Stimulated activated naive B cell treated with anti-CD40 and anti-IgM and Interleukin-4, amounts not matched to agents 10 μg/mL and 1 μg/mL and 100 μg/mL, for 72 hours (primary cell): Measurements from ENCODE around the gene RAPGEF6.

Experiments used
- ATAC-seq, 2 donors: fragments of 150-1000 bp; cut with Tn5 transposase; replicated peaks; 2 replicates each; pipeline ENCODE4 v1.10.0; 2021; ENCODE audit warnings: moderate library complexity in 1 of 2
- DNase-seq: peaks from one replicate; pipeline ENCODE4 v3.0.0; 2021
- H3K27ac Mint-ChIP-seq: one replicate; pipeline ENCODE4 v1.8.0; 2022; ENCODE audit warnings: mild to moderate bottlenecking, mixed read lengths
- H3K27me3 Mint-ChIP-seq, 2 donors: one replicate each; pipeline ENCODE4 v1.8.0; 2022; ENCODE audit warnings: mixed read lengths in 2 of 2
- H3K36me3 Mint-ChIP-seq, 2 donors: one replicate each; pipeline ENCODE4 v1.8.0; 2022; ENCODE audit warnings: mixed read lengths in 2 of 2, mild to moderate bottlenecking in 1 of 2
- H3K4me1 Mint-ChIP-seq, 2 donors: one replicate each; pipeline ENCODE4 v1.8.0; 2022; ENCODE audit warnings: mixed read lengths in 2 of 2, mild to moderate bottlenecking in 1 of 2
- H3K4me3 Mint-ChIP-seq, 2 donors: one replicate each; pipeline ENCODE4 v1.8.0; 2022; ENCODE audit warnings: mild to moderate bottlenecking in 2 of 2, mixed read lengths in 2 of 2, moderate library complexity in 1 of 2
- H3K9me3 Mint-ChIP-seq, 2 donors: one replicate each; pipeline ENCODE4 v1.8.0; 2022; ENCODE audit warnings: mixed read lengths in 2 of 2, mild to moderate bottlenecking in 1 of 2

Gene RAPGEF6

GRCh38 chr5:131654776-131655175, 19.7 kb upstream of the RAPGEF6 start:
- no peaks in the 10 kb centered on the region for H3K4me1 Mint-ChIP-seq
- H3K27ac Mint-ChIP-seq, result no peak overlapping the region
- H3K27me3 Mint-ChIP-seq, result no peaks in the 10 kb centered on the region
- peaks cover 46 to 65% of the 10 kb centered on the region in 2 donors for H3K36me3 Mint-ChIP-seq
- peaks cover 5 to 10% of the 10 kb centered on the region in 2 donors for H3K9me3 Mint-ChIP-seq
- no peak for DNase-seq
- no peak for ATAC-seq
- no peak overlapping the region for H3K4me3 Mint-ChIP-seq

GRCh38 chr5:131654309-131654708, 19.3 kb upstream of the RAPGEF6 start:
- Mint-ChIP-seq H3K36me3 (peaks cover 44 to 64% of the 10 kb centered on the region in 2 donors), H3K27ac (no peak overlapping the region), H3K27me3 (no peaks in the 10 kb centered on the region)

DNA sequence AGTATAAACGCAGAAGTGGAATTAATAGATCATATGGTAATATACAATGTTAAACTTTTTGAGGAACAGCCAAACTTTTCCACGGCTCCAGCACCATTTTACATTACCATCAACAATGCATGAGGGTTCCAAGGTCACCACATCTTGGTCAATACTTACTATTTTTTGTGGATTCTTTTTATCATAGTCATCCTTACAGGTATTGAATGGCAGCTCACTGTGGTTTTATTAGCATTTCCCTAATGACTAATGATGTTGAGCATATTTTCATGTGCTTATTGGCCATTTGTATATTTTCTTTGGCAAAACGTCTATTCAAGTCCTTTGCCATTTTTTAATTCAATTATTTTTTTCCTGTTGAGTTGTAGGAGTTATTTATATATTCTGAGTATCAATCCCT, 14.1 kb upstream of the RAPGEF6 start:
- H3K27ac Mint-ChIP-seq, result no peak overlapping the region
- ATAC-seq (no peak), DNase-seq (no peak)
- H3K9me3 Mint-ChIP-seq, result peaks cover 0 to 6% of the 10 kb centered on the region in 2 donors
- no peaks in the 10 kb centered on the region for H3K27me3 Mint-ChIP-seq
- no peak overlapping the region for H3K4me3 Mint-ChIP-seq
- H3K4me1 Mint-ChIP-seq, result peaks cover 11 to 19% of the 10 kb centered on the region in 2 donors
- peaks cover 37 to 46% of the 10 kb centered on the region in 2 donors for H3K36me3 Mint-ChIP-seq

More at GRCh38 chr5:131654309-131654708, 19.3 kb upstream of the RAPGEF6 start:
- ATAC-seq, result no peak
- Mint-ChIP-seq H3K4me3 (no peak overlapping the region), H3K4me1 (peaks cover 0 to 2% of the 10 kb centered on the region in 2 donors), H3K9me3 (peaks cover under 1 to 6% of the 10 kb centered on the region in 2 donors)
- DNase-seq, result no peak

DNA sequence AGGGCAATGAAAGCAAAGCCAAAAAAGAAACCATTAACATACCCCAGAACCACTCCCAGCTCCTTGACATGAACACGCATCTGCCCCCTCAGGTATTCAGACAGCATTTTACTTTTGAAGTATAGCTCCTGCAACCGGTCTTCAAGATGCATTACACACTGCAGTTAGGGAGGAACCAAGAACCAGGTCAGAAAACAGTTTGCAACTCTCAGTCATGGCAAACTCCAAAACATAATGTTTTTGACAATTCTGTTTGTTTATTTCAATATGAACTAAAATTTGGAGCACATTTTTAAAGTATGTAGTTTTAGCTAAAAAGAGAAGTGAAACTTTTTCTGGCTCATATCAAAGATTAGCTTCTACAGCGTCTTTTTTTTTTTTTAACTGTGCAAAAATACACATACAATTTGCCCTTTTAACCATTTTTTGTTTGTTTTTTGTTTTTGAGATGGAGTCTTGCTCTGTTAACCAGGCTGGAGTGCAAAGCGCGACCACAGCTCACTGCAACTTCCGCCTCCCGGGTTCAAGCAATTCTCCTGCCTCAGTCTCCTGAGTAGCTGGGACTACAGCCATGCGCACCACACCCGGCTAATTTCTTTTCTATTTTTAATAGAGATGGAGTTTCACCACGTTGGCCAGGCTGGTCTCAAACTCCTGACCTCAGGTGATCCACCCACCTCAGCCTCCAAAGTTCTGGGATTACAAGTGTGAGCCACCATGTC, 12.2 kb upstream of the RAPGEF6 start:
- peak overlapping the region; percentile 81 to 86 for H3K4me3 Mint-ChIP-seq
- peaks cover 0 to 6% of the 10 kb centered on the region in 2 donors for H3K9me3 Mint-ChIP-seq
- ATAC-seq, result peak; percentile 93 to 96
- peak overlapping the region; percentile 93 for H3K27ac Mint-ChIP-seq
- no peaks in the 10 kb centered on the region for H3K27me3 Mint-ChIP-seq
- peaks cover 33 to 43% of the 10 kb centered on the region in 2 donors for H3K36me3 Mint-ChIP-seq
- H3K4me1 Mint-ChIP-seq, result peaks cover 11 to 19% of the 10 kb centered on the region in 2 donors
- DNase-seq, result no peak

DNA sequence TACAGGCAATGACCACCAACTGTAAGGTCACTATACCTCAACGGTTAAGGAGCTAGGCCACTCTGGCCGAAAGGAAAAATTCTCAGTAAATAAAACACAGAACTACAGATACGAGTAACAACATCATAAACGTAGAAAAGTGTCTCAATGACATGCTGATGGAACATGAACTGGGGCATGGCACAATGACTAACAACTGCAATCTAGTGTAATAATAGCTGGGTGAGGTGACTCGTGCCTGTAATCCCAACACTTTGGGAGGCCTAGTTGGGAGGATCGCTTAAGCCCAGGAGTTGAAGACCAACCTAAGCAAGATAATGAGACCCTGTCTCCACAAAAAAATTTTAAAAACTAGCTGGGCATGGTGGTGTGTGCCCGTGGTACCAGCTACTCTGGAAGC, 9.8 kb upstream of the RAPGEF6 start:
- ATAC-seq (no peak), DNase-seq (no peak)
- no peaks in the 10 kb centered on the region for H3K9me3 Mint-ChIP-seq
- peaks cover 18 to 30% of the 10 kb centered on the region in 2 donors for H3K36me3 Mint-ChIP-seq
- peaks cover 17 to 29% of the 10 kb centered on the region in 2 donors for H3K4me1 Mint-ChIP-seq
- no peak overlapping the region for H3K4me3 Mint-ChIP-seq
- no peak overlapping the region for H3K27ac Mint-ChIP-seq
- H3K27me3 Mint-ChIP-seq, result no peaks in the 10 kb centered on the region

- H3K4me1 Mint-ChIP-seq, result peaks cover 20 to 34% of the 10 kb centered on the region in 2 donors
- H3K27me3 Mint-ChIP-seq, result no peaks in the 10 kb centered on the region
- H3K36me3 Mint-ChIP-seq, result peaks cover 15 to 26% of the 10 kb centered on the region in 2 donors
- no peak overlapping the region for H3K27ac Mint-ChIP-seq
- ATAC-seq, result no peak
- H3K4me3 Mint-ChIP-seq, result no peak overlapping the region
- DNase-seq, result no peak
- no peaks in the 10 kb centered on the region for H3K9me3 Mint-ChIP-seq
Observed at GRCh38 chr5:131644370-131644769, 9.3 kb upstream of the RAPGEF6 start.

- Mint-ChIP-seq H3K4me1 (peaks cover 18 to 24% of the 10 kb centered on the region in 2 donors), H3K27ac (no peak overlapping the region), H3K36me3 (peaks cover 12 to 22% of the 10 kb centered on the region in 2 donors), H3K4me3 (no peak overlapping the region), H3K9me3 (no peaks in the 10 kb centered on the region), H3K27me3 (no peaks in the 10 kb centered on the region)
- ATAC-seq, result no peak
- no peak for DNase-seq
Observed at GRCh38 chr5:131641494-131641893, 6.5 kb upstream of the RAPGEF6 start.

DNA sequence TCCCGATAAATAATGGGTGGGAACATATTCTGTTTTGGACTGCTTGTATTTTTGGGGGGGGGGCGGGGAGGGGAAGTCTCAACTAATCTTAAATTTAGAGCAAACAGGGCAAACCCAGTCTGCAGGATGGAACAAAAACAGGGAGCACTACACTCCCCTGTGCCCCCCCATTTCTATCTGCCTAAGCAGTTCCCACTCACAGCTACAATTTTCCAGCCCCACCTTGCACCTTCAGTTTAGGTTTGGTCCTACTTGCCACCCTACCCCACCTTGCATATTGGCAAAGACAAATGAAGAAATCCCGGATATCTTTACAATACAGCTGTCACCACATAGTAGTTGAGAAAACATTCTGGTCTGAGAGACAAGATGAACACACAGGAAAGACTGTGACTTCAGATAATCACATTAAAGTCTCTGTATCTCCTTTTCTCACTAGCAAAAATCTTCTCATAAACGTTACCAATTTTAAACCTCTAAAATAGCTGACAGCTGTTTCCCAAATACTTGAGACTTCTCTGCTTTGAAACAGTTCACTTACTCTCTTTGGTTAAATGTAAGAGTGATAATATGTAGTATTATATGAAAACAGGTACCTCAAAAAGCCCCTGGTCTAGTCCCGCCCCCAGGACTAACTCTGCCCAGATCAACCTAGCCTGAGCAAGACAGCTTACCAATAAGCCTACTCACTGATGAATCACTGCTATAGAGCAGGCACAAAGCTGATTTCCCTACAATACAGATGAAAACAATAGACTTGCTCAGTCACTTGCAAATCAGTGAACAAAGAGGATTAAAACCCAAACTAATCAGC, 5.2 kb upstream of the RAPGEF6 start:
- H3K4me3 Mint-ChIP-seq, result peak overlapping the region; percentile 13 to 51
- H3K9me3 Mint-ChIP-seq, result no peaks in the 10 kb centered on the region
- H3K27me3 Mint-ChIP-seq, result no peaks in the 10 kb centered on the region
- peaks cover 12 to 19% of the 10 kb centered on the region in 2 donors for H3K36me3 Mint-ChIP-seq
- H3K27ac Mint-ChIP-seq, result peak overlapping the region; percentile 75
- DNase-seq (peak; percentile 17), ATAC-seq (peak; percentile 87 to 88)
- H3K4me1 Mint-ChIP-seq, result peaks cover 20 to 29% of the 10 kb centered on the region in 2 donors

- Mint-ChIP-seq H3K36me3 (peaks cover 5 to 9% of the 10 kb centered on the region in 2 donors), H3K9me3 (no peaks in the 10 kb centered on the region), H3K27me3 (no peaks in the 10 kb centered on the region), H3K4me1 (peaks cover 22 to 32% of the 10 kb centered on the region in 2 donors), H3K4me3 (no peak overlapping the region), H3K27ac (peak overlapping the region; percentile 56)
- ATAC-seq (no peak), DNase-seq (no peak)
Observed at GRCh38 chr5:131639148-131639547, 4.1 kb upstream of the RAPGEF6 start.

DNA sequence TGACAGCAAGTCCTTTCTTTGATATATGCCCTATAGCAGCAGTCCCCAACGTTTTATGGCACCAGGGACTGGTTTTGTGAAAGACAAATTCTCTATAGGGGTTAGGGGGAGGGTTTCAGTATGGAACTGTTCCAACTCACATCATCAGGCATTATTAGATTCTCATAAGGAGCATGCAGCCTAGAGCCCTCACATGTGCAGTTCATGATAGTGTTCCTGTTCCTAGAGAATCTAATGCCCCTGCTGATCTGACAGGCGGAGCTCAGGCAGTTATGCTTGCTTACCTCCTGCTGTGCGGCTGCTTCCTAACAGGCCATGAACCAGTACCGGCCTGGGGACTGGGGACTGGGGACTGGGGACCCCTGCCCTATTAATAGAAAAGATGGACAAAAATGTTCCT, 2.7 kb upstream of the RAPGEF6 start:
- ATAC-seq, result no peak
- Mint-ChIP-seq H3K4me1 (peaks cover 25 to 37% of the 10 kb centered on the region in 2 donors), H3K27me3 (no peaks in the 10 kb centered on the region), H3K36me3 (peaks cover 2 to 12% of the 10 kb centered on the region in 2 donors), H3K27ac (no peak overlapping the region), H3K9me3 (no peaks in the 10 kb centered on the region), H3K4me3 (no peak overlapping the region)
- DNase-seq, result no peak

DNA sequence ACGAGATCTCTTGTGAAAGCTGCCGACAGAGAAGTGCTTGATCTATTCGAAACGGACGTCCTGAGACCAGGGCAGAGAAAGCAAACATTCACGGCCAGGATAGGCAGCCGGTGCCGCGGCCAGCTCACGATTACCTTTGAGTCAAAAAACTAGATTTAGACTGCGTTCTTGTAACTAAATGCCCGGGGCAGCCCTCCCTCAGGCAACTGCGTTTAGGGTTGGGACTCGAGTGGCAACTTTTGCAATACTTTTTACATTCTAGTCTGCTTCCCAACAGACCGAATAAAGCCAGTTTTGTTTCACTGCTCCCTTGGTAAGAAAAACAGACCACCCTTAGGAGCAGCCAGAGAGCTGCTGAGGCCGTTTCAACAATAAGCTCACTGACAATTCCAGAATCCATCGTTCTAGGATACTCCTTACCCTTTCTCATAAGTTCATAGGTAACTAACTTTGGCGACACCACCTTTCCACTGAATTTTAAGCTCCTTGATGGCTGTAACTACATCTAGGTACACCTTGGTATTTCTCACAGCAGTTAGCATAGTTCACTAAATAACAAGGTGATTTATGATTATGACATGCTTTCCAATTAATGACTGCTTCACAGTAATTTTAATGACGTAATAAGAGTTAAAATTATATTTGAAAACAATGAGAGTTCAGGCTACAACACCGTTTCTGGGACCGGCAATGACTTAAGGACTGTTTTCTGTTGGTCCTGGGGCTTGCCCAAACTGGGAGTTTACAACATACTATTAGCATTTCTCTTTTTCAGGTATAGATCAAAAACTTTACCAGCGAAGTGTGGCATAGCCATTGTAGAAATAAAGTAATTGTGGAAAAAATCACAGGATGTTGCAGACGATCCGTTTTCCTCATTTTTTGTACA, 899 bp upstream of the RAPGEF6 start:
- H3K4me3 Mint-ChIP-seq, result peak overlapping the region; percentile 92 to 97
- peak; percentile 6 for DNase-seq
- H3K36me3 Mint-ChIP-seq, result peaks cover 0 to 4% of the 10 kb centered on the region in 2 donors
- no peaks in the 10 kb centered on the region for H3K27me3 Mint-ChIP-seq
- H3K9me3 Mint-ChIP-seq, result no peaks in the 10 kb centered on the region
- ATAC-seq, result no peak
- H3K4me1 Mint-ChIP-seq, result peaks cover 25 to 37% of the 10 kb centered on the region in 2 donors
- H3K27ac Mint-ChIP-seq, result peak overlapping the region; percentile 97

DNA sequence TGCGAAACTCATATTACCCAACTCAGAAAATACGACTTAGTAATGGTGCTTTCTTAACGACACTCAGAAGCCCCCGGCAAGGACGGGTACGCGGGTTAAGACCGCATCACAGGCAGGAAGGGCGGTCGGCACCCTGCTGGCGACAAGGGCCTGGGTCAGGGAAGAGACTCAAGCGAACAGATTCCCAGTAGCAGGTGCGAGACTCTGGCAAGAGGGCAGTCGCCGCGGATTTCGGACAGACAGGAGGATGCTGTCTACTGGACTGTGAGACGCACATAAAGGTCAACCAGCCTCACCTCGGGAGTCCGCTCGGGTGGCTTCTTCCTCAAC, 398 bp downstream of the RAPGEF6 start:
- DNase-seq (no peak), ATAC-seq (peak; percentile 42)
- peaks cover 0 to 4% of the 10 kb centered on the region in 2 donors for H3K36me3 Mint-ChIP-seq
- peaks cover 19 to 24% of the 10 kb centered on the region in 2 donors for H3K4me1 Mint-ChIP-seq
- H3K27me3 Mint-ChIP-seq, result no peaks in the 10 kb centered on the region
- H3K4me3 Mint-ChIP-seq, result peak overlapping the region; percentile 92 to 97
- peak overlapping the region; percentile 97 for H3K27ac Mint-ChIP-seq
- H3K9me3 Mint-ChIP-seq, result no peaks in the 10 kb centered on the region

DNA sequence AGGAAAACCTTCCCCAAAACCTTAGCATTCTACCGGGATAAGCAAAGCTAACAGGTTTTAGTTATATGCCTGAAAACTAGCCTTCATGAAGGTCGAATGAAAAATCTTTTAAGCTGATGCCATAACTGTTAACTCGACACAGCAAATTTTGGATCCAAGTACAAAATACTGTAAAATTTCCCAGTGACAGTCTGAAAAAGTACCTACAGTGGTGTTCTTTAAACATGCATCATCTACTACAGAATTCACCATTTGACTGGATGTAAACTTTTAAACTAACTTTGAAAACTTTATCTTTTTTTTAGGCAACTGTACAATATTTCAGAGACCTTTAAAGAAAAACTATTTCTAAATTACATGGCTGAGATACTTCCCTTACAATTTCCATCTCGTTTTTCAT, 791 bp downstream of the RAPGEF6 start:
- ATAC-seq, result no peak
- Mint-ChIP-seq H3K9me3 (no peaks in the 10 kb centered on the region), H3K4me1 (peaks cover 18 to 20% of the 10 kb centered on the region in 2 donors), H3K4me3 (peak overlapping the region; percentile 92 to 97), H3K36me3 (peaks cover 1 to 7% of the 10 kb centered on the region in 2 donors), H3K27ac (peak overlapping the region; percentile 97), H3K27me3 (no peaks in the 10 kb centered on the region)
- no peak for DNase-seq

DNA sequence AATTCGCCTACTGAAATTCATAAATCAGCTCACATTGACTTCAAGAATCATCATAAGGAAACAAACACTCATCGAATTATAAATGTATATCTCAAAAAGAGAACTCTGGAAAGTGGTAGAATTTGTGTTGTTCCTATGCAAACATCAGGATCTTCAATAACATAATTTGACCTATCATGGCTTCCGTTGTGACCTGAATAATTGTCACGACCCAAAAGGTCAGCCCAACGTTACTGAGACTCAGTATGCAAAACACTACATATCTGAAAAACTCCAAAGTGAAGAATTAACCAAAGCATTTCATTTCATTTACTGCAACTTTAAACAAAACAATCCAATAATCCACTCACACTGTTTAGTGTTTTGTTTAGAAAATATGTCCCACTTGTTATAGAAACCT, 1.2 kb downstream of the RAPGEF6 start:
- Mint-ChIP-seq H3K27me3 (no peaks in the 10 kb centered on the region), H3K27ac (peak overlapping the region; percentile 97), H3K4me3 (peak overlapping the region; percentile 92 to 97), H3K9me3 (no peaks in the 10 kb centered on the region), H3K4me1 (peaks cover 16 to 20% of the 10 kb centered on the region in 2 donors), H3K36me3 (peaks cover 5 to 11% of the 10 kb centered on the region in 2 donors)
- ATAC-seq (no peak), DNase-seq (no peak)
